Measurements from ENCODE around the gene KRTAP9-9. TPM values are rescaled to one million over a fixed set of nuclear protein-coding genes. Genes with fewer than 3 reads are reported as not detected.

KRTAP9-9 gene
- polyA plus RNA-seq, 1 donor from 2014 or later, result not detected

- Histone ChIP-seq H3K27me3 (ENCODE audit: insufficient read depth, low read depth, low read length) (no peaks in the 10 kb centered on the region), H3K27ac (ENCODE audit: low read length) (no peak overlapping the region), H3K9ac (ENCODE audit: low read length) (no peak overlapping the region), H3K9me2 (ENCODE audit: insufficient read depth, low read length) (no peaks in the 10 kb centered on the region), H2AFZ (ENCODE audit: low read depth, low read length) (no peak overlapping the region), H3K36me3 (ENCODE audit: insufficient read depth, low read length) (no peaks in the 10 kb centered on the region), H3K79me2 (replicated peaks; ENCODE audit: insufficient read depth, low read length) (no peaks in the 10 kb centered on the region), H3K4me3 (ENCODE audit: low read length) (no peak overlapping the region), H4K20me1 (ENCODE audit: insufficient read depth) (no peaks in the 10 kb centered on the region), H3K9me3 (ENCODE audit: low read length) (no peaks in the 10 kb centered on the region), H3F3A (ENCODE audit: insufficient read depth, low read length, poor library complexity, severe bottlenecking) (no peaks in the 10 kb centered on the region), H3K4me2 (ENCODE audit: low read length) (no peak overlapping the region)
- no peak for TF ChIP-seq CTCF (IDR thresholded peaks at IDR 0.05; ENCODE audit: poor library complexity, severe bottlenecking)
- no peak for TF ChIP-seq EP300 (conservative IDR thresholded peaks at IDR 0.05; ENCODE audit: poor library complexity, severe bottlenecking)
- TF ChIP-seq SMC3 (conservative IDR thresholded peaks at IDR 0.05; ENCODE audit: poor library complexity), result no peak
- TF ChIP-seq RAD21 (conservative IDR thresholded peaks at IDR 0.05), result no peak
- TF ChIP-seq MXI1 (conservative IDR thresholded peaks at IDR 0.05; ENCODE audit: poor library complexity, severe bottlenecking), result no peak
- TF ChIP-seq REST (IDR thresholded peaks at IDR 0.05; ENCODE audit: borderline replicate concordance), result no peak
- no peak for TF ChIP-seq EZH2 (IDR thresholded peaks at IDR 0.05; ENCODE audit: borderline replicate concordance, insufficient read depth, low read length, poor library complexity, severe bottlenecking)
Measured at GRCh38 chr17:41284546-41284945, 29.4 kb downstream of the KRTAP9-9 start.

DNA sequence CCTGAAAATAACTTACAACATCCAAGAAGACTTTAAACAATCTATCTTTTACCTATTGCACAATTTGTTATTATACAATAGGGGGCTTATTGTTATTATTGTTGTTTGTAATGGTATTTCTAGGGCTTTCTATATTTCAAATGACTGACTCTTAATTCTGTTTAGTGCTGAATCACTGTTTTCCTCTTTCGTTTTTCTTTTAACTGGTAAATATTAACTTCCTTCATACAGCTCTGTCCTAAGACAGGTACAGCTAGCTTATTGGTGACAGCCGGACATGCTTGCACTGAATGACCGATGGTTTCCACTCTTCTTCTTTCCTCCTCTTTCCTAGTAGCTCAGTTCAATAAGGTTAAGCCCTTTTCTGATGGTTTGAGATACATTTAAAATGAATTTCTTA is 31.9 kb downstream of the KRTAP9-9 start:
- Histone ChIP-seq H3K4me3 (ENCODE audit: low read length) (no peak overlapping the region), H3F3A (ENCODE audit: insufficient read depth, low read length, poor library complexity, severe bottlenecking) (no peaks in the 10 kb centered on the region), H3K9ac (ENCODE audit: low read length) (no peak overlapping the region), H3K27me3 (ENCODE audit: insufficient read depth, low read depth, low read length) (no peaks in the 10 kb centered on the region), H3K79me2 (replicated peaks; ENCODE audit: insufficient read depth, low read length) (no peaks in the 10 kb centered on the region), H2AFZ (ENCODE audit: low read depth, low read length) (no peak overlapping the region), H3K4me2 (ENCODE audit: low read length) (no peak overlapping the region), H3K27ac (ENCODE audit: low read length) (no peak overlapping the region), H3K9me3 (ENCODE audit: low read length) (no peaks in the 10 kb centered on the region), H4K20me1 (ENCODE audit: insufficient read depth) (no peaks in the 10 kb centered on the region), H3K9me2 (ENCODE audit: insufficient read depth, low read length) (no peaks in the 10 kb centered on the region), H3K36me3 (ENCODE audit: insufficient read depth, low read length) (no peaks in the 10 kb centered on the region)
- TF ChIP-seq MXI1 (conservative IDR thresholded peaks at IDR 0.05; ENCODE audit: poor library complexity, severe bottlenecking), result no peak
- TF ChIP-seq RAD21 (conservative IDR thresholded peaks at IDR 0.05), result no peak

GRCh38 chr17:41294016-41294415 is 38.8 kb downstream of the KRTAP9-9 start:
- Histone ChIP-seq H3K4me2 (ENCODE audit: low read length) (no peak overlapping the region), H3K27me3 (ENCODE audit: insufficient read depth, low read depth, low read length) (no peaks in the 10 kb centered on the region), H3F3A (ENCODE audit: insufficient read depth, low read length, poor library complexity, severe bottlenecking) (no peaks in the 10 kb centered on the region), H4K20me1 (ENCODE audit: insufficient read depth) (no peaks in the 10 kb centered on the region), H3K9me2 (ENCODE audit: insufficient read depth, low read length) (no peaks in the 10 kb centered on the region), H2AFZ (ENCODE audit: low read depth, low read length) (no peak overlapping the region), H3K36me3 (ENCODE audit: insufficient read depth, low read length) (no peaks in the 10 kb centered on the region), H3K9ac (ENCODE audit: low read length) (no peak overlapping the region), H3K27ac (ENCODE audit: low read length) (no peak overlapping the region), H3K9me3 (ENCODE audit: low read length) (no peaks in the 10 kb centered on the region), H3K4me3 (ENCODE audit: low read length) (no peak overlapping the region), H3K79me2 (replicated peaks; ENCODE audit: insufficient read depth, low read length) (no peaks in the 10 kb centered on the region)
- no peak for TF ChIP-seq MXI1 (conservative IDR thresholded peaks at IDR 0.05; ENCODE audit: poor library complexity, severe bottlenecking)
- TF ChIP-seq CTCF (IDR thresholded peaks at IDR 0.05; ENCODE audit: poor library complexity, severe bottlenecking), result no peak
- TF ChIP-seq RAD21 (conservative IDR thresholded peaks at IDR 0.05), result no peak
- no peak for TF ChIP-seq REST (IDR thresholded peaks at IDR 0.05; ENCODE audit: borderline replicate concordance)
- TF ChIP-seq SMC3 (conservative IDR thresholded peaks at IDR 0.05; ENCODE audit: poor library complexity), result no peak
- TF ChIP-seq TAF1 (IDR thresholded peaks at IDR 0.05; ENCODE audit: low read depth), result no peak
- no peak for TF ChIP-seq EP300 (conservative IDR thresholded peaks at IDR 0.05; ENCODE audit: poor library complexity, severe bottlenecking)
- TF ChIP-seq EZH2 (IDR thresholded peaks at IDR 0.05; ENCODE audit: borderline replicate concordance, insufficient read depth, low read length, poor library complexity, severe bottlenecking), result no peak
- TF ChIP-seq POLR2AphosphoS5 (IDR thresholded peaks at IDR 0.05), result no peak
